Measurements from ENCODE around the gene DNAL4.

Gene DNAL4

GRCh38 chr22:38766076-38766777, 27.7 kb downstream of the DNAL4 start:
- Mint-ChIP-seq H3K27ac (no peak overlapping the region), H3K4me1 (peaks cover 20% of the 10 kb centered on the region), H3K27me3 (ENCODE audit: low read depth, poor library complexity) (peaks cover 11% of the 10 kb centered on the region), H3K4me3 (no peak overlapping the region), H3K9me3 (no peaks in the 10 kb centered on the region), H3K36me3 (ENCODE audit: low read depth) (no peaks in the 10 kb centered on the region)
- TF ChIP-seq CTCF (IDR thresholded peaks at IDR 0.05), result peak; percentile 76
- peak; percentile 77 for DNase-seq

GRCh38 chr22:38762551-38762983, 31.4 kb downstream of the DNAL4 start:
- Mint-ChIP-seq H3K4me1 (peaks cover 26% of the 10 kb centered on the region), H3K4me3 (no peak overlapping the region), H3K27me3 (ENCODE audit: low read depth, poor library complexity) (peaks cover 16% of the 10 kb centered on the region), H3K9me3 (no peaks in the 10 kb centered on the region), H3K36me3 (ENCODE audit: low read depth) (no peaks in the 10 kb centered on the region), H3K27ac (no peak overlapping the region)
- DNase-seq, result no peak
- no peak for TF ChIP-seq CTCF (IDR thresholded peaks at IDR 0.05)

GRCh38 chr22:38761202-38762162, 32.5 kb downstream of the DNAL4 start:
- no peak overlapping the region for H3K27ac Mint-ChIP-seq
- H3K4me3 Mint-ChIP-seq, result no peak overlapping the region
- peaks cover 37% of the 10 kb centered on the region for H3K4me1 Mint-ChIP-seq
- TF ChIP-seq CTCF (IDR thresholded peaks at IDR 0.05), result no peak
- peaks cover 13% of the 10 kb centered on the region for H3K27me3 Mint-ChIP-seq (ENCODE audit: low read depth, poor library complexity)
- H3K36me3 Mint-ChIP-seq (ENCODE audit: low read depth), result no peaks in the 10 kb centered on the region
- no peaks in the 10 kb centered on the region for H3K9me3 Mint-ChIP-seq
- DNase-seq, result no peak

GRCh38 chr22:38760477-38761201, 33.3 kb downstream of the DNAL4 start:
- DNase-seq, result no peak
- no peak for TF ChIP-seq CTCF (IDR thresholded peaks at IDR 0.05)
- Mint-ChIP-seq H3K9me3 (no peaks in the 10 kb centered on the region), H3K4me1 (peaks cover 39% of the 10 kb centered on the region), H3K36me3 (ENCODE audit: low read depth) (no peaks in the 10 kb centered on the region), H3K27me3 (ENCODE audit: low read depth, poor library complexity) (peaks cover 13% of the 10 kb centered on the region), H3K27ac (no peak overlapping the region), H3K4me3 (no peak overlapping the region)

GRCh38 chr22:38759005-38759404, 34.9 kb downstream of the DNAL4 start:
- H3K4me3 Mint-ChIP-seq, result no peak overlapping the region
- DNase-seq, result no peak
- H3K27me3 Mint-ChIP-seq (ENCODE audit: low read depth, poor library complexity), result peaks cover 8% of the 10 kb centered on the region
- no peaks in the 10 kb centered on the region for H3K36me3 Mint-ChIP-seq (ENCODE audit: low read depth)
- H3K27ac Mint-ChIP-seq, result no peak overlapping the region
- no peaks in the 10 kb centered on the region for H3K9me3 Mint-ChIP-seq
- H3K4me1 Mint-ChIP-seq, result peaks cover 52% of the 10 kb centered on the region
- TF ChIP-seq CTCF (IDR thresholded peaks at IDR 0.05), result no peak

Measured in nephron progenitor cell (in vitro differentiated cells).